Fibroblast of pulmonary artery (primary cell): ENCODE data around the gene PHF21A.
"Not testable (repeated sequence)": the region's sequence is repeated elsewhere in the genome, so short reads cannot be mapped to it uniquely, and the experiment has no call there.

Experiments
- DNase-seq: peaks from one replicate; pipeline ENCODE4 v3.0.0-alpha.2; 2010; ENCODE audit warnings: low read depth
- H3K4me3 ChIP-seq: replicated peaks from 2 replicates; pipeline ENCODE4 v1.5.1; 2011; ENCODE audit warnings: low read depth, mild to moderate bottlenecking, control low read depth, low read length, moderate library complexity
- CTCF ChIP-seq: IDR thresholded peaks from 2 replicates; pipeline ENCODE4 v1.5.1; 2011; ENCODE audit warnings: mild to moderate bottlenecking, control low read depth, low read length, inconsistent platforms; ENCODE audit errors: missing control alignments

Gene PHF21A

GRCh38 chr11:45902452-45903380, 218.5 kb downstream of the PHF21A start:
- no peak overlapping the region for H3K4me3 ChIP-seq
- no peak for TF ChIP-seq CTCF
- DNase-seq, result no peak

- no peak for DNase-seq
- no peak for TF ChIP-seq CTCF
- no peak overlapping the region for H3K4me3 ChIP-seq
Observed at GRCh38 chr11:45901626-45902025, 219.6 kb downstream of the PHF21A start.

- TF ChIP-seq CTCF, result no peak
- peak overlapping the region; percentile 58 for H3K4me3 ChIP-seq
- no peak for DNase-seq
Observed at GRCh38 chr11:45900916-45901617, 220.2 kb downstream of the PHF21A start.

- peak overlapping the region; percentile 58 for H3K4me3 ChIP-seq
- DNase-seq, result not testable (repeated sequence)
Observed at GRCh38 chr11:45900175-45900800, 221.0 kb downstream of the PHF21A start.

GRCh38 chr11:45899448-45900174, 221.6 kb downstream of the PHF21A start:
- TF ChIP-seq CTCF, result no peak
- peak; percentile 80 for DNase-seq
- H3K4me3 ChIP-seq, result peak overlapping the region; percentile 58

GRCh38 chr11:45899086-45899447, 222.2 kb downstream of the PHF21A start:
- DNase-seq, result no peak
- TF ChIP-seq CTCF, result no peak
- no peak overlapping the region for H3K4me3 ChIP-seq

- no peak for DNase-seq
- no peak for TF ChIP-seq CTCF
Observed at GRCh38 chr11:45897556-45897955, 223.7 kb downstream of the PHF21A start.

More at GRCh38 chr11:45897556-45897955, 223.7 kb downstream of the PHF21A start:
- no peak overlapping the region for H3K4me3 ChIP-seq
